Activated CD4-positive, CD25-positive, alpha-beta regulatory T cell treated with anti-CD3 and anti-CD28 coated beads, Interleukin-2, amount 50 U/mL, for 16 hours (primary cell): ENCODE measurements around the gene KCNQ5.

Experiments used
- DNase-seq: peaks from one replicate; pipeline ENCODE4 v3.0.0-alpha.2; 2020; ENCODE audit warnings: low read depth, low spot score

The KCNQ5 gene

DNA sequence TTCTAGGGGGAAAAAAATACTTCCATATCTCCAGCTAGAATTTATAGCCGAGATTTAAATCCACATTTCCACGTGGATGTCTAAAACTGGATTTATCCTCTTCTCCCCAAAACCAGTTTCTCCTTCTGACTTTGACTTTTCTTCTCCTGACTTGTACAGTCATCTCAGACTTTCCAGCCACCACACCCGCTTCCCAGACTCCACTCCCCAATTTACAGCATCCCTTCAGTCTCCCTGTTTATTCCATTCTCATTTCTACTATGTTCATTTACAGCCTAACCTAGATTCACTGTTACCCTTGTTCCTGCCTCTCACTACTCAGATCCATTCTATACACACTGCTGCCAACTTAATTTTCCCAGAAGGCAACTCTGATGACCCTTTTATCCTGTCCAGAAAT, 378.6 kb downstream of the KCNQ5 start:
- no peak for DNase-seq

- DNase-seq, result no peak
Measured at GRCh38 chr6:73002588-73002987, 380.7 kb downstream of the KCNQ5 start.

DNA sequence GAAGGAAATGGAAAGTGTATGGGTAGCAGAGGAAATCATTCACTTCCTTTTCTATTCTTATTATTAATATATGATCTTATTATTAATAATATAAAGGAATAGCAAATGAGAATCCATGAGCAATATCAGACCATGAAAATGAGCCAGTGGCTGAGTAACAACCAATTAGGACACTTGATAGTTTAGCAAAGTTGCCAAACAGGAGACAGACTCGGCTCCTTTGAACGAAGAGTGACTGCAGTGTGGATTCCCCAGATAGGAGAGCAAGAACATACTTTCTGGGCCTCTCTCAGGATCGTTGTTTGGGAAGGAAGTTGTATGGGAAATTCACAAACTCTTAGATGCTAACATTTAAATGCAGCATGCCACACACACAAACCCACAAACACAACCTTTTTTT, 381.4 kb downstream of the KCNQ5 start:
- no peak for DNase-seq

DNA sequence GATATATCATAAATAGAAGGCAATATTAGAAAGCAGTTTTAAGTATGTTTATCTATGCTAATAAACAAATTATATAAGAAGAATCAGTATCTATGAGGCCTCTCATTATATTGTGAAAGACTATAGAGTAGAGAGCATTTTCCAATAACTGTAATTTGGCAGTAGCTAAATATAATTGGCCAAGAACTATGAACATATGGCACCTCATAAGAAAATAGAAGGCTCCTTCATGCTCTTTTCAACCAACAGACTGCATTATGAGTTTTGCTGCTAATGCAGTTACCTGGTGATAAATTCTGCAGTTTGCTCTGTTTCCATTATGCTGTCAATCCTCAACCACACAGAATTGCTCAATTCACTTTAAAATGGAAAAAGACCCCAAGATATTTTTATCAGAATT, 382.4 kb downstream of the KCNQ5 start:
- DNase-seq, result no peak

DNA sequence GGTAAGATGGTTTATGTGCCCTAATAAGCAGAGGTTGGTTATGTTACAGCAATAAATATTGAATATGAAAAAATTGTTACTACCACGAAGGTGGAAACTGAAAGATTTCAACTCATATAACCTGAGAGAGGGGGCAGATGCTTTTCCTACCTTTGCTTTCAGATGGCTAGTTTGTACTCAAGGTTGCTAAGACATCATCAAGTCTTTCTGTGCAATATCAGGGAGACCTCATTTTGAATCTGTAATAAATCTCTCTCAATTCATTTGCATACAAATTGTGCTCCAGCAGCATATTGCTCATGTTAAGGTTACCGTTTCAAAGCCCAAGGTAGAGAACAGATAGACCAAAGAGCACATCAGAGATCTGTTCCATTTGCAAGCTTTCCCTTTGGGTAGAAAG, 383.0 kb downstream of the KCNQ5 start:
- DNase-seq, result no peak

DNA sequence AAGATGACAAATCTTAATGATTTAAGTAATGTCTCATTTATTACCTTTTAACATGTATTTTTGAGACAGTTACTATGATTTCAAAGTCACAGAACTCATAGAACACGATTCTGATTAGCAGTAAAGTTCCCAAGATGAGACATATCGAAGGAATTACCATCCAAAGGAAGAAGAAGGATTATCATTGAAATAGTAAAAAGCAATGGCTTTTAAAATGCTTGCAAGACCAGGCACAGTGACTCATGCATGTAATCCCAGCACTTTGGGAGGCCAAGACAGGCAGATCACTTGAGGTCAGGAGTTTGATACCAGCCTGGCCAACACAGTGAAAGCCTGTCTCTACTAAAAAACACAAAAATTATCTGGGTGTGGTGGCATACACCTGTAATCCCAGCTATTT, 384.3 kb downstream of the KCNQ5 start:
- DNase-seq, result no peak

DNA sequence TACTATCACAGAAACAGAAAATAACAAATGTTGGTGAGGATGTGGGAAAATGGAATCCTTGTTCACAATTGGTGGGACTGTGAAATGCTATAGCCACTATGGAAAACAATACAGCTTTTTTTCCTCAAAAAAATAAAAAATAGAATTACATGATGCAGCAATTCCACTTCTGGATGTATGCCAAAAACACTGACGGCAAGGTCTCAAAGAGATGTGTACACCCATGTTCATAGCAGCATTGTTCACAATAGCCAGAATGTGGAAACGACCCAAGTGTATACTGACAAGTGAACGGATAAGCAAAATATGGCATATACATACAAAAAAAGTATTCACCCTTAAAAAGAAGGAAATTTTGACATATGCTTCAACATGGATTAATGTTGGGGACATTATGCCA, 390.1 kb downstream of the KCNQ5 start:
- no peak for DNase-seq

GRCh38 chr6:73017476-73017875, 395.6 kb downstream of the KCNQ5 start:
- no peak for DNase-seq

DNA sequence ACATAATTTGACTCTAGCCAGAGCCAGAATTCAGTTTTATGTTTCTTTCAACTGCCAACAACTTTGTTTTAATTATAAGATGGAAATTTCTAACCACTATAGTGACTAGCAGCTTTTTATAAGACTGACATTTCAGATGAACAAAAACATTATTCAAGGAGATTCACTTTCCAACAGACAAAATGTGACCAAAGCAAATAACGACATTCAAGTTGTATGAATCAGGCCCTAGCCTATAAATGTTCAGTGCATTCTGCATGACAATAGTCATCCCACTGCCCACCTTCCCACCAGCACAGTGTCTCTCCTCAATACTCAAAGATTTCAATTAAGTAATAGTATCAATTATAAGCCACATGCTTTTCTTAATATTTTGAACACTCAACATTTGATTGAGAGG, 402.7 kb downstream of the KCNQ5 start:
- no peak for DNase-seq

DNA sequence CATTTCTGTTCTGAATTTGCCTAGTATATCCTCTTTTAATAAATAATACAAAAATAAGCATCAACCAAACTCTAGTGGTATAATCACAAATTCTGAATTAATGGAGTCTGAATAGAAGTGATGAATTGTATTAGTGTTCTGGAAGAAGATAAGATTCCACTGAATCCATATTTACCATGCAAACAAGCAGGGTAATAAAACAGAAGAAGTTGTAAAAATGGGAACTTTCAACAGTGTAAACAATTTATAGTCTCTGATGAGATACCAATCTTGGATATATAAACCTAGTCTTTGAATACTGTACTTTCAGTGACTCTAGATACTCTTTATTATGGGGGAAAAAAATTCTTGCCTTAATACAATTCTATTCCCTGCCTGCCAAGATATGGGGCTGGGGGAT, 405.8 kb downstream of the KCNQ5 start:
- DNase-seq, result no peak

DNA sequence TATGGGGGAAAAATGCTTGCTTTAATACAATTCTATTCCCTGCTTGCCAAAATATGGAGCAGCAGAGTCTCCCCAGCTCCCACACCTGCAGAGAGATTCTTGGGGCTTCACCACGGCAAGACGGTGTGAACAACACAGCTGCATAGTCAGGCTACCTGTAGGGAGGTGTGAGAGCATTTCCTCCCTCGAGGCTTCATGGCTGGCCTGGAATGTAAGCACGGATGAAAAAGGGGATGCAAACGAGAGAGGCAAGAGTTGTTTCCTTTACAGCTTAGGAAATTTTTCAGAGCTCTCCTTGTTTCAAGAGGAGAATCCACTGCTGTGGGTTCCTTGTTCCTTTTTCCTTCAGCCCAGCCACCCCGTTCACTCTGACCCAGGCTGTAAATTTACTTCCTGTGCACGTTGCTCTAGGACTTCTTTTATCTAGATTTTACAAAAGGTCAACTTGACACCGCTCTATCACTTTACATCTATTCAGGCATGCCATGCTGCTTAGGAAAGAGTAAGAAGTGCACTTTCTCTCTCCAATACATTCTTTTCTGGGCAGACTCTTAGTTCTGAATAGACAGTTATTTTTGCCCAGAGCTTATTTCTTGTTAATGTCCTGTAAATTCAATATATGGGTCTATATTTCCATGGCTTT, 406.4 kb downstream of the KCNQ5 start:
- DNase-seq, result no peak

DNA sequence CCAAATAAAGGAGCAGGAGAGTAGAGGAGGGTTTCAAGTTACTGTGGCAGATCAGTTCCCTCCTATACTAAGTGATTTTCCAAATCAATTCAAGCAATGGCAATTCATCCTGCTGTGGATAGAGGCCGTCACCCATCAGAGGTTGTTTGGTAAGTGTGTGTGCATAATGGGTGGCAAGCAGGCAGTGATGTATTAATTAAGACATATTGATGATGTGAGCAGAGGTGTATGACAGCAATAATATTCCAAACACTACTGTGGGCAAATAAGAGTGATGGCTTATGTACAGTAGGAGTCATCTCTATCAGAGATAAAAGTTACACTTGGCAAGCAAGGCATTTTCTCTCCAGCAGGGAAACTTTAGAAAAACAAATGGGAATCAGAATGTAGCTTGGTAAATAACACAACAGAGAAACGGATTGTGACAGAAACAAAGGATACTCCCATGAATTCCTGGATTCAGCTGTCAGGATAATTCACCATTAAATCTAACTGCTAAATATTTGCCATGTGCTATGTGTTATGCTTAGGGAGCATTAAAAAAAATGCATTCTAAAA, 407.1 kb downstream of the KCNQ5 start:
- DNase-seq, result no peak

GRCh38 chr6:73030257-73030656, 408.4 kb downstream of the KCNQ5 start:
- no peak for DNase-seq

DNA sequence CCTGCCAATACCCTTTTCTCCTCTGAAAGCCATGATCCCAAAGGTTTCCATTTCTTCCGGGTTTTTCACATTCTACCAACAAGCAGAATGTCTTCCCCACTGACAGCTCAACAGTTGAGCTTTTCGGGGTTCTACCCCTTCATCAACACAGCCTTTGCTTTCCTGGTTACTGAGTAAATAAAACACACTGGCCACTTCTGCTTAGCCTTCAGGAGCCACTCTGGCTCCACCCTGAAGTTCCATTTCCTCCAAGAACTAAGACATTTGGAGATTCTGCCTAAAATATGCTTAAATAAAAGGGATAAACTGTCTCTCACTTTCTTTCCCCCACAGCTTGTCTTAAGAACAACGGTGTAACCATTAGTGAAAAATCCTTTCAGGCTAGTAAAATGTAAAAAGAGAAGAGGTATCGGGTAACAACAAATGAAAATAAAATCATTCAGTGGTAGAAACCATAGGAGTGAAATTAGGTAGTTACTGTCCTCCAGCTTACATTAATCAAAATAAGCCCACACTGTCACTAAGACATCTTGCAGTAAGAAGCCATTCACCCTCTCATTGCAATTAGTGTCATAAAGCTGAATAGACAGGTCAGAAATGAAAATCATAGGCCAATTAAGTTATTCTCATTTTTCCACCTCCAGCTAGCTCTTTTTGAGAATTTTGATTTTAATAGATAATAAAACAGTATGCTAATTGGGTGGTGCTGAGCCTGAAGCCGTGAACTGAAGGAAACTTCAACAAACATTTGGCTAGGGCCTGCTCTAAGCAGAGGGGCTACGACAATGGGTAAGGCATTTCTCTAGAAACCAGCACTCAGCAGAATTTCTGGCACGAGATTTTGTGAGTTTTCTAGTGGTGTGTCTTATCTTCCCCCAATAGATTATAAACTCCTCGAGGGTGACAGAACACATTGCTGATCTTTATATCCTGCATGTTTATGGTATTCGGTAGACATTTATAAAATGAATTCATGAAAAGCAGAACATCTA, 409.2 kb downstream of the KCNQ5 start:
- no peak for DNase-seq

DNA sequence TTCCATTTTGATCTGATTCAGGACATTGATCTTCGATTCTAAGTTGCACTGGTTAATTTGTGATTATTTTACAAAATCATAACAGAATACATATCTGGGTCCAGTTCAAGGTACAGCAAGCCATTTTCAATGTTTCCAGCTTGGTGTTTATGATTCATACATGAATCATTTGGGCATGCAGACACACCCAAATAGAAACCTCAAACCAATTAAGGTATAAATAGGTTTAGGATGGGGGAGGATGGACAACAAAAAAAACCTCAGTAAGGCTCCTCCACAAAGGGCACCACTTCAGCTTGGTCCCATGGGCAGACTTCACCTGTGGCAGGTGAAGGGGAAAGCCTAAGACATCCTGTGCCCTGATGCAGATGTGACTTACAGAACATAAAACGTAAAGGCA, 410.7 kb downstream of the KCNQ5 start:
- DNase-seq, result no peak

GRCh38 chr6:73036689-73037088, 414.8 kb downstream of the KCNQ5 start:
- no peak for DNase-seq

GRCh38 chr6:73041051-73041450, 419.2 kb downstream of the KCNQ5 start:
- DNase-seq, result no peak

- DNase-seq, result no peak
Measured at GRCh38 chr6:73042892-73043291, 421.0 kb downstream of the KCNQ5 start.

- no peak for DNase-seq
Measured at GRCh38 chr6:73043446-73043845, 421.6 kb downstream of the KCNQ5 start.

DNA sequence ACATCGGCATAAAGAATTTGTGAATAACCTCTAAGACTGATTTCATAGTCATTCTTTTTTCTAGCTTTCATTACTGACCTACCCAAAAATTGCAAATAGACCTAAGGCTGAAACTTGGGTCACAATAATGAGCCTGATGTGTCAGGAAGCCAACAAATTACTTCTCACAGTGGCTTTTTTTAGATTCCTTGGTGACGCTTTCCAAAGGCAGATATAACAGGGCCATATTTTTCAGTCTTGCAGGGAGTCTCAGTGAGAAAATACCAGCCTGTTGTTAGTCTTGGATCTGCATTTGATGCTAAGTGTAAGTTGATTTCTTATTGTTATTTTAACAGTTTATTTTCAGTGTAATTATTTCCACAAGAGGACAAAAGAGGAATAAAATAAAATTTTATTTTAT, 423.7 kb downstream of the KCNQ5 start:
- DNase-seq, result no peak

GRCh38 chr6:73047801-73048200, 425.9 kb downstream of the KCNQ5 start:
- no peak for DNase-seq

- no peak for DNase-seq
Measured at GRCh38 chr6:73049971-73050594, 428.2 kb downstream of the KCNQ5 start.
